ENCODE measurements around the gene PPP2R5C. TPM values are rescaled to one million over a fixed set of nuclear protein-coding genes. Genes with fewer than 3 reads are reported as not detected.

Gene PPP2R5C
- total and polyA plus RNA-seq, 8 donors, result 103 to 176 (median 112) TPM

- H3K27me3 ChIP-seq, result no peaks in the 10 kb centered on the region
- H3K9me3 ChIP-seq, result no peaks in the 10 kb centered on the region
- H3K27ac ChIP-seq, result no peak overlapping the region
- ATAC-seq (no peak), DNase-seq (no peak)
- intact Hi-C loops (cut with DNase I), result loop anchor here in 1 of 2 donors (10.0 kb wide), 1 partner anchor 105 kb away; no protein-coding TSS in a partner anchor
- TF ChIP-seq CTCF (IDR thresholded peaks at IDR 0.05), result no peak
- H3K36me3 ChIP-seq, result peaks cover 0 to 40% of the 10 kb centered on the region in 2 donors
- peaks cover 7 to 38% of the 10 kb centered on the region in 2 donors for H3K4me1 ChIP-seq
- no peak overlapping the region for H3K4me3 ChIP-seq
These were observed 118.2 kb downstream of the PPP2R5C start for GRCh38 chr14:101879529-101880336.

- intact Hi-C loops (cut with DNase I), result loop anchor here in 1 of 2 donors (10.0 kb wide), 1 partner anchor 107 kb away; no protein-coding TSS in a partner anchor
- no peak for TF ChIP-seq CTCF (IDR thresholded peaks at IDR 0.05)
- DNase-seq (no peak), ATAC-seq (no peak)
- no peaks in the 10 kb centered on the region for H3K27me3 ChIP-seq
- peaks cover 0 to 57% of the 10 kb centered on the region in 2 donors for H3K36me3 ChIP-seq
- no peak overlapping the region for H3K4me3 ChIP-seq
- H3K4me1 ChIP-seq, result peaks cover 6 to 24% of the 10 kb centered on the region in 2 donors
- H3K9me3 ChIP-seq, result no peaks in the 10 kb centered on the region
- no peak overlapping the region for H3K27ac ChIP-seq
These were observed 119.9 kb downstream of the PPP2R5C start for GRCh38 chr14:101881426-101881825.

- Histone ChIP-seq H3K4me3 (no peak overlapping the region), H3K9me3 (no peaks in the 10 kb centered on the region), H3K36me3 (peaks cover 0 to 66% of the 10 kb centered on the region in 2 donors), H3K4me1 (peaks cover 0 to 14% of the 10 kb centered on the region in 2 donors), H3K27me3 (no peaks in the 10 kb centered on the region), H3K27ac (no peak overlapping the region)
- DNase-seq (no peak), ATAC-seq (no peak)
- intact Hi-C loops (cut with DNase I), result loop anchor here in 1 of 2 donors (10.0 kb wide), 1 partner anchor 108 kb away; no protein-coding TSS in a partner anchor
- no peak for TF ChIP-seq CTCF (IDR thresholded peaks at IDR 0.05)
These were observed 120.8 kb downstream of the PPP2R5C start for GRCh38 chr14:101882141-101882935.

GRCh38 chr14:101884089-101884933 is 122.8 kb downstream of the PPP2R5C start:
- no peak overlapping the region for H3K4me3 ChIP-seq
- peaks cover 0 to 82% of the 10 kb centered on the region in 2 donors for H3K36me3 ChIP-seq
- H3K9me3 ChIP-seq, result no peaks in the 10 kb centered on the region
- no peaks in the 10 kb centered on the region for H3K4me1 ChIP-seq
- DNase-seq, result no peak
- no peak for TF ChIP-seq CTCF (IDR thresholded peaks at IDR 0.05)
- intact Hi-C loops (cut with DNase I), result loop anchor here in 1 of 2 donors (10.0 kb wide), 1 partner anchor 110 kb away; no protein-coding TSS in a partner anchor
- ATAC-seq, result no peak
- no peak overlapping the region for H3K27ac ChIP-seq
- no peaks in the 10 kb centered on the region for H3K27me3 ChIP-seq

Measured in left lung (tissue), 10 donors.